K562 (cell line): ENCODE results near the gene GALP. TPM values are rescaled to one million over a fixed set of nuclear protein-coding genes. Genes with fewer than 3 reads are reported as not detected.
A peak's percentile ranks its signal among the peaks of the same experiment; 100 is the strongest.

Experiments
- ARNT ChIP-seq, 2 experiments: fragments of 450-650 bp; IDR thresholded peaks; 2 replicates each; pipeline ENCODE4 v1.6.1; 2016; ENCODE audit warnings: mild to moderate bottlenecking in 1 of 2
- BRD4 ChIP-seq: fragments of 200-600 bp; sonication (generic); IDR thresholded peaks from 2 replicates; pipeline ENCODE4 v1.6.1; 2017; ENCODE audit warnings: inconsistent platforms
- CC2D1A ChIP-seq: fragments of 450-650 bp; IDR thresholded peaks from 2 replicates; pipeline ENCODE4 v1.6.1; 2017; ENCODE audit warnings: mild to moderate bottlenecking
- CHAMP1 ChIP-seq: fragments of 450-650 bp; IDR thresholded peaks from 2 replicates; pipeline ENCODE4 v1.6.1; 2016; ENCODE audit warnings: mild to moderate bottlenecking
- CHD2 ChIP-seq: IDR thresholded peaks from 2 replicates; pipeline ENCODE4 v1.6.1; 2011; ENCODE audit warnings: low read depth, low read length
- FOXJ2 ChIP-seq: fragments of 200-800 bp; sonication (Bioruptor generic); IDR thresholded peaks from 2 replicates; pipeline ENCODE4 v1.6.1; 2016; ENCODE audit warnings: missing genetic modification characterization, missing compliant biosample characterization
- HSF4 ChIP-seq: fragments of 250-450 bp; sonication (Bioruptor Pico); IDR thresholded peaks from 2 replicates; pipeline ENCODE4 v2.1.2; 2022; ENCODE audit warnings: mild to moderate bottlenecking, moderate library complexity, borderline replicate concordance
- MAFK ChIP-seq: IDR thresholded peaks from 2 replicates; pipeline ENCODE4 v1.6.1; 2011; ENCODE audit warnings: low read length, improper control_type of control experiment
- NCOR1 ChIP-seq: fragments of 450-650 bp; IDR thresholded peaks from 2 replicates; pipeline ENCODE4 v1.6.1; 2016; ENCODE audit warnings: mild to moderate bottlenecking, moderate library complexity
- NUFIP1 ChIP-seq: fragments of 450-650 bp; IDR thresholded peaks from 2 replicates; pipeline ENCODE4 v1.6.1; 2018; ENCODE audit not compliant: partially characterized antibody
- PBX2 ChIP-seq, 2 experiments: IDR thresholded peaks in 1 of 2; conservative IDR thresholded peaks in 1 of 2; 2 replicates each; pipeline ENCODE4 v1.6.1; 2016; ENCODE audit warnings: low read depth in 2 of 2, mild to moderate bottlenecking in 1 of 2, missing compliant biosample characterization in 1 of 2, missing genetic modification characterization in 1 of 2, moderate library complexity in 1 of 2
- PTRF ChIP-seq: fragments of 450-650 bp; IDR thresholded peaks from 2 replicates; pipeline ENCODE4 v1.6.1; 2016; ENCODE audit warnings: mild to moderate bottlenecking, missing genetic modification characterization, missing compliant biosample characterization
- SAP30 ChIP-seq: fragments of 200-600 bp; sonication (generic); IDR thresholded peaks from 2 replicates; pipeline ENCODE4 v1.6.1; 2012; ENCODE audit warnings: borderline replicate concordance, low read depth, mild to moderate bottlenecking, moderate library complexity, low read length, control low read depth, inconsistent platforms; ENCODE audit not compliant: insufficient read depth, poor library complexity, severe bottlenecking
- SNRNP70 ChIP-seq: fragments of 200-400 bp; formaldehyde crosslinking; optimal IDR thresholded peaks from 2 replicates; pipeline ENCODE3; 2017; ENCODE audit warnings: low read depth, low read length
- SRF ChIP-seq, 2 experiments: fragments of 250-450, 450-650 bp in 1 of 2; sonication (Bioruptor Pico) in 1 of 2; sonication (generic) in 1 of 2; formaldehyde crosslinking; IDR thresholded peaks; 2 replicates each; pipeline versions ENCODE4 v1.5.0 to v1.5.1; 2020 to 2022; ENCODE audit warnings: mild to moderate bottlenecking in 1 of 2, missing genetic modification reagents in 1 of 2
- TCFL5 ChIP-seq: fragments of 250-450 bp; sonication (Bioruptor Pico); conservative IDR thresholded peaks from 2 replicates; pipeline ENCODE4 v1.6.1; 2021; ENCODE audit warnings: mild to moderate bottlenecking, moderate library complexity, matching md5 sums
- TOE1 ChIP-seq, 2 experiments: fragments of 450-650 bp in 1 of 2; sonication (generic) in 1 of 2; formaldehyde crosslinking in 1 of 2; IDR thresholded peaks; 2 replicates each; pipeline versions ENCODE4 v1.7.1 to v1.8.0; 2016 to 2022; ENCODE audit warnings: borderline replicate concordance in 2 of 2, mild to moderate bottlenecking in 2 of 2, antibody characterized with exemption in 1 of 2, inconsistent platforms in 1 of 2, low read depth in 1 of 2, missing genetic modification reagents in 1 of 2, moderate library complexity in 1 of 2
- ZC3H11A ChIP-seq: IDR thresholded peaks from 2 replicates; pipeline ENCODE4 v1.6.1; 2012; ENCODE audit warnings: low read depth, low read length, improper control_type of control experiment
- ZNF224 ChIP-seq: sonication (generic); formaldehyde crosslinking; IDR thresholded peaks from 2 replicates; pipeline ENCODE4 v1.8.0; 2022; ENCODE audit warnings: mild to moderate bottlenecking, missing genetic modification reagents
- polyA plus RNA-seq, 8 experiments: library from polyadenylated mRNA; depleted of rRNA in 4 of 8; stranded (reverse) in 5 of 8; unstranded in 3 of 8; fragments of >200 nt; fragmentation: Nextera tagmentation in 2 of 8; fragmentation: Illumina TruSeq in 1 of 8; extraction: Ambion mirVana in 2 of 8; extraction: Trizol in 1 of 8; gene quantifications; 2 replicates each; pipeline versions ENCODE4 v1.2.1 to v1.2.3, GENCODE V29; 2011 to 2014; ENCODE audit warnings: inconsistent platforms in 1 of 8, missing spikeins in 1 of 8
- total RNA-seq, 7 experiments: library from RNA; depleted of rRNA in 6 of 7; stranded (reverse); fragments of >200 nt in 6 of 7; fragmentation: Illumina TruSeq in 2 of 7; extraction: Trizol in 2 of 7; gene quantifications; 2 replicates each; pipeline versions ENCODE4 v1.2.1 to v1.2.3, GENCODE V29; 2011 to 2021; ENCODE audit warnings: low replicate concordance in 1 of 7
- TF ChIP-seq, protein P1 (sequence below): fragments of 450-650 bp; IDR thresholded peaks from 2 replicates; pipeline ENCODE4 v1.6.1; 2017; ENCODE audit warnings: antibody characterized with exemption, mild to moderate bottlenecking

The GALP gene
- total and polyA plus RNA-seq, 9 of the 15 experiments (the other 6 are each of a cell fraction or from before 2014, with no cell fraction given): not detected

- TF ChIP-seq, protein P1, sequence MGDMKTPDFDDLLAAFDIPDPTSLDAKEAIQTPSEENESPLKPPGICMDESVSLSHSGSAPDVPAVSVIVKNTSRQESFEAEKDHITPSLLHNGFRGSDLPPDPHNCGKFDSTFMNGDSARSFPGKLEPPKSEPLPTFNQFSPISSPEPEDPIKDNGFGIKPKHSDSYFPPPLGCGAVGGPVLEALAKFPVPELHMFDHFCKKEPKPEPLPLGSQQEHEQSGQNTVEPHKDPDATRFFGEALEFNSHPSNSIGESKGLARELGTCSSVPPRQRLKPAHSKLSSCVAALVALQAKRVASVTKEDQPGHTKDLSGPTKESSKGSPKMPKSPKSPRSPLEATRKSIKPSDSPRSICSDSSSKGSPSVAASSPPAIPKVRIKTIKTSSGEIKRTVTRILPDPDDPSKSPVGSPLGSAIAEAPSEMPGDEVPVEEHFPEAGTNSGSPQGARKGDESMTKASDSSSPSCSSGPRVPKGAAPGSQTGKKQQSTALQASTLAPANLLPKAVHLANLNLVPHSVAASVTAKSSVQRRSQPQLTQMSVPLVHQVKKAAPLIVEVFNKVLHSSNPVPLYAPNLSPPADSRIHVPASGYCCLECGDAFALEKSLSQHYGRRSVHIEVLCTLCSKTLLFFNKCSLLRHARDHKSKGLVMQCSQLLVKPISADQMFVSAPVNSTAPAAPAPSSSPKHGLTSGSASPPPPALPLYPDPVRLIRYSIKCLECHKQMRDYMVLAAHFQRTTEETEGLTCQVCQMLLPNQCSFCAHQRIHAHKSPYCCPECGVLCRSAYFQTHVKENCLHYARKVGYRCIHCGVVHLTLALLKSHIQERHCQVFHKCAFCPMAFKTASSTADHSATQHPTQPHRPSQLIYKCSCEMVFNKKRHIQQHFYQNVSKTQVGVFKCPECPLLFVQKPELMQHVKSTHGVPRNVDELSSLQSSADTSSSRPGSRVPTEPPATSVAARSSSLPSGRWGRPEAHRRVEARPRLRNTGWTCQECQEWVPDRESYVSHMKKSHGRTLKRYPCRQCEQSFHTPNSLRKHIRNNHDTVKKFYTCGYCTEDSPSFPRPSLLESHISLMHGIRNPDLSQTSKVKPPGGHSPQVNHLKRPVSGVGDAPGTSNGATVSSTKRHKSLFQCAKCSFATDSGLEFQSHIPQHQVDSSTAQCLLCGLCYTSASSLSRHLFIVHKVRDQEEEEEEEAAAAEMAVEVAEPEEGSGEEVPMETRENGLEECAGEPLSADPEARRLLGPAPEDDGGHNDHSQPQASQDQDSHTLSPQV: no peak
- TF ChIP-seq PBX2 (CRISPR knock-in tag; IDR thresholded peaks at IDR 0.05; ENCODE audit: low read depth) (no peak), PBX2 (tag; conservative IDR thresholded peaks at IDR 0.05; ENCODE audit: low read depth) (no peak), NCOR1 (peak; percentile 27; the same call in 1 of the 2 replicates), ZNF224 (CRISPR knock-in tag) (no peak), CC2D1A (no peak), SRF (CRISPR knock-in tag; IDR thresholded peaks at IDR 0.05) (no peak), SAP30 (no peak), CHAMP1 (no peak), NUFIP1 (no peak), BRD4 (no peak), PTRF (tag) (no peak), HSF4 (CRISPR knock-in tag) (no peak), FOXJ2 (tag) (no peak), TOE1 (IDR thresholded peaks at IDR 0.05; ENCODE audit: borderline replicate concordance) (no peak), TOE1 (CRISPR knock-in tag; IDR thresholded peaks at IDR 0.05; ENCODE audit: borderline replicate concordance, low read depth) (no peak), MAFK (no peak), ARNT (IDR thresholded peaks at IDR 0.05) (no peak), TCFL5 (CRISPR knock-in tag) (no peak), ZC3H11A (no peak), SNRNP70 (no peak), CHD2 (no peak)
Measured at GRCh38 chr19:56162258-56162657, 13.6 kb upstream of the GALP start (continued).
